ENCODE results near the gene ST3GAL5. TPM values are rescaled to one million over a fixed set of nuclear protein-coding genes. Genes with fewer than 3 reads are reported as not detected.

Gene ST3GAL5
- polyA plus RNA-seq, 1 of the 3 experiments (the other 2 are of a cell fraction) = 37.6 TPM

DNA sequence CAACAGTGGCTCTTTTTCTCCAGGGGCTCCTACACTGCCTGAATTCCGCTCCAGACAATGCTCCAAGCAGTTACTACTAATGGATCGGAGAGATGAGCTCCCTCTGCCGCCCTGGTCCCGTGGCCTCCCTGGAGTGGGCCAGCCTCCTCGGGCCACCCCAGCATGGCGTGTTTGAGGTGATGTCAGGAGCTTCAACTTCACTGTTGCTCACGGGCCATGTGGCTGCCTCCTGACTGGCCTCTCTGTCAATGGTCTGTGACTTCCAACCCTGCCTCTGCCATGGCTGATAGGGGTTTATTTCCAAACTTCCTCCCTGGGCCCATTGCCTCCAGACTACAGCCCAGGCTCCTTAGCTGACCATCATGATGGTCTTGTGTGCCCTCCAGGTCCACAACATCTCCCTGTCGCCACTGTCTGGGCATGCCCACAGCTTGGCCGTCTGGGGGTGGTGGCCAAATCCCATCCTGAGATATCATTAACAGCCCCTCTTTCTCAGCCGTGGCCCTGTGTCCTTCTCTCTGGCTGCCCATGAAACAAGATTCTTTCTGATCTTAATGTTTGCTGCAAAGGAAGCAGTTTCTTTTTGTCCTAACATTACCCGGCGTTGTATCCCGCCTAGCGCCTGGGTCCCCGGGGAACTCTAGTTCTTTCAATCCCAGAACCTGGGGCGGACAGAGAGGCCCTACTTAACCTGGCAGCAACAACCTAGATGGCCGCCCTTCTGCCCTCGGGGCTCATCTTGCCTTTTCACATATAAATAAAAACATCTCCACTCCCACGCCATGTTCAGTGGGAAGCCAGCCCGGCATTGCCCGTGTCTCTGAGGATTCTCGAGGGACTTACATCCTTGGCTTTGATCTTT is 96.9 kb downstream of the ST3GAL5 start:
- Histone ChIP-seq H3F3A (replicated peaks; ENCODE audit: insufficient read depth) (peaks cover 31% of the 10 kb centered on the region), H4K20me1 (ENCODE audit: insufficient read depth) (no peaks in the 10 kb centered on the region), H3K9me3 (no peaks in the 10 kb centered on the region), H3K27me3 (ENCODE audit: insufficient read depth) (no peaks in the 10 kb centered on the region), H3K27ac (ENCODE audit: low read depth in 2 of 2, low read length in 1 of 2) (peak overlapping the region in 1 of 2 experiments; percentile 46; a peak in 2 of 4 replicates), H3K4me3 (ENCODE audit: low read depth in 2 of 2, low read length in 1 of 2) (no peak overlapping the region), H3K4me1 (ENCODE audit: control insufficient read depth in 1 of 2, insufficient read depth in 2 of 2, low read depth in 1 of 2, low read length in 1 of 2) (peaks cover 26 to 41% of the 10 kb centered on the region in 2 experiments; a peak in 3 of 4 replicates), H2AFZ (ENCODE audit: low read depth) (no peak overlapping the region), H3K9ac (no peak overlapping the region), H3K79me2 (ENCODE audit: insufficient read depth) (peaks cover 5% of the 10 kb centered on the region; the same call in 1 of the 2 replicates), H3K9me2 (no peaks in the 10 kb centered on the region), H3K36me3 (replicated peaks in 1 of 2; ENCODE audit: control insufficient read depth in 1 of 2, insufficient read depth in 2 of 2, low read length in 1 of 2) (no peaks in the 10 kb centered on the region), H3K4me2 (peak overlapping the region; percentile 28; the same call in 1 of the 2 replicates)
- no peak for DNase-seq
- WGBS (ENCODE audit: low lambda C conversion rate) = 89% methylated on average over 22 of the region's 22 CpGs
- ChIA-PET CTCF (interaction anchor here (1.2 to 2.2 kb wide), 4 partner anchors 22 to 63 kb away, joined by 4 to 5 read pairs (median 4); no protein-coding TSS in a partner anchor), POLR2A (no interaction called here)
- no peak for TF ChIP-seq MEF2A (IDR thresholded peaks at IDR 0.05; ENCODE audit: borderline replicate concordance, low read depth)
- TF ChIP-seq RXRA (IDR thresholded peaks at IDR 0.05; ENCODE audit: borderline replicate concordance, low read depth) = no peak

DNA sequence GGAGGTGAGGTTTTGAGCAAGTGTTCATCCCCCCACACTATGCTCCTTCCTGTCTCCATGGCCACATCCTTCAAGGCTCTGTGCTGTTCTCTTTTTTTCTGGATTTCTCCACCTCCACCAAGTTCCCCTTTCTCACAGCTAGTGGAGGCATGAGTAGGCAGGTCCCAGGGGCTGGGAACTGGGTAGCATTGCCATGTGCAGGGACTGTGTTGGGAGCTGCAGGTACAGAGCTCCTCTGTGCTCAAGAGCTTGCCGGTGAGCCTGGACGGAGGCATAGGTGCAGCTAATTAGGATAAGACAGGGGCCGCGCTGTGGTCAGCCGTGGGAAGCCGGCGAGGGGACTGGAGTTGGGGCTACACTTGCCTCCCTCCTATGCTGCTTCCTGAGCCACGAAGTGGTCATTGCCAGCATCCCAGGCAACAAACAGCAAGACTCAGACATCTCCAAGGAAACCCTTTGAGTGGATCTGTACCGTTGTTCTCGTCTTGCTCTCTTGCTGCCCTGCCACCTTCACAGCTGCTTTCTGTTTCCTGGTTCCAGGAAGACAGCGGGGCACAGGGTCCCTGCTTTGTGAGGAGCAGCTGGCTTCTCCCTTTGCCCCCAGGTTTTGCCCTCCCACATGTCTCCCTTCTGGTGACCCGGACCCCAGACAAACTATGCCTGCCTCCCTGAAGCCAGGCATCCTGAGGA is 98.1 kb downstream of the ST3GAL5 start:
- Histone ChIP-seq H3K27ac (ENCODE audit: low read depth in 2 of 2, low read length in 1 of 2) (no peak overlapping the region), H3K27me3 (ENCODE audit: insufficient read depth) (no peaks in the 10 kb centered on the region), H3K79me2 (ENCODE audit: insufficient read depth) (peaks cover 13% of the 10 kb centered on the region; the same call in 1 of the 2 replicates), H3K9me3 (no peaks in the 10 kb centered on the region), H3K4me1 (ENCODE audit: control insufficient read depth in 1 of 2, insufficient read depth in 2 of 2, low read depth in 1 of 2, low read length in 1 of 2) (peaks cover 17 to 30% of the 10 kb centered on the region in 2 experiments; a peak in 3 of 4 replicates), H3K9ac (no peak overlapping the region), H4K20me1 (ENCODE audit: insufficient read depth) (no peaks in the 10 kb centered on the region), H3F3A (replicated peaks; ENCODE audit: insufficient read depth) (peaks cover 24% of the 10 kb centered on the region), H3K36me3 (replicated peaks in 1 of 2; ENCODE audit: control insufficient read depth in 1 of 2, insufficient read depth in 2 of 2, low read length in 1 of 2) (no peaks in the 10 kb centered on the region), H3K4me3 (ENCODE audit: low read depth in 2 of 2, low read length in 1 of 2) (no peak overlapping the region), H3K4me2 (no peak overlapping the region), H3K9me2 (no peaks in the 10 kb centered on the region), H2AFZ (ENCODE audit: low read depth) (no peak overlapping the region)
- whole genome bisulfite sequencing (ENCODE audit: low lambda C conversion rate) = 89% methylated on average over 12 of the region's 12 CpGs
- TF ChIP-seq, protein P1, sequence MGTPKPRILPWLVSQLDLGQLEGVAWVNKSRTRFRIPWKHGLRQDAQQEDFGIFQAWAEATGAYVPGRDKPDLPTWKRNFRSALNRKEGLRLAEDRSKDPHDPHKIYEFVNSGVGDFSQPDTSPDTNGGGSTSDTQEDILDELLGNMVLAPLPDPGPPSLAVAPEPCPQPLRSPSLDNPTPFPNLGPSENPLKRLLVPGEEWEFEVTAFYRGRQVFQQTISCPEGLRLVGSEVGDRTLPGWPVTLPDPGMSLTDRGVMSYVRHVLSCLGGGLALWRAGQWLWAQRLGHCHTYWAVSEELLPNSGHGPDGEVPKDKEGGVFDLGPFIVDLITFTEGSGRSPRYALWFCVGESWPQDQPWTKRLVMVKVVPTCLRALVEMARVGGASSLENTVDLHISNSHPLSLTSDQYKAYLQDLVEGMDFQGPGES (IDR thresholded peaks at IDR 0.05; ENCODE audit: low read depth, low read length) = no peak
- TF ChIP-seq POLR2AphosphoS5 (IDR thresholded peaks at IDR 0.05; ENCODE audit: low read depth, low read length) (no peak), EP300 (IDR thresholded peaks at IDR 0.05; ENCODE audit: borderline replicate concordance in 1 of 2, low read depth in 1 of 2, low read length in 1 of 2) (no peak), MEF2A (IDR thresholded peaks at IDR 0.05; ENCODE audit: borderline replicate concordance, low read depth) (no peak), RAD21 (IDR thresholded peaks at IDR 0.05; ENCODE audit: low read length) (no peak), SMC3 (IDR thresholded peaks at IDR 0.05; ENCODE audit: low read depth, low read length) (no peak)
- TF ChIP-seq, protein P2, sequence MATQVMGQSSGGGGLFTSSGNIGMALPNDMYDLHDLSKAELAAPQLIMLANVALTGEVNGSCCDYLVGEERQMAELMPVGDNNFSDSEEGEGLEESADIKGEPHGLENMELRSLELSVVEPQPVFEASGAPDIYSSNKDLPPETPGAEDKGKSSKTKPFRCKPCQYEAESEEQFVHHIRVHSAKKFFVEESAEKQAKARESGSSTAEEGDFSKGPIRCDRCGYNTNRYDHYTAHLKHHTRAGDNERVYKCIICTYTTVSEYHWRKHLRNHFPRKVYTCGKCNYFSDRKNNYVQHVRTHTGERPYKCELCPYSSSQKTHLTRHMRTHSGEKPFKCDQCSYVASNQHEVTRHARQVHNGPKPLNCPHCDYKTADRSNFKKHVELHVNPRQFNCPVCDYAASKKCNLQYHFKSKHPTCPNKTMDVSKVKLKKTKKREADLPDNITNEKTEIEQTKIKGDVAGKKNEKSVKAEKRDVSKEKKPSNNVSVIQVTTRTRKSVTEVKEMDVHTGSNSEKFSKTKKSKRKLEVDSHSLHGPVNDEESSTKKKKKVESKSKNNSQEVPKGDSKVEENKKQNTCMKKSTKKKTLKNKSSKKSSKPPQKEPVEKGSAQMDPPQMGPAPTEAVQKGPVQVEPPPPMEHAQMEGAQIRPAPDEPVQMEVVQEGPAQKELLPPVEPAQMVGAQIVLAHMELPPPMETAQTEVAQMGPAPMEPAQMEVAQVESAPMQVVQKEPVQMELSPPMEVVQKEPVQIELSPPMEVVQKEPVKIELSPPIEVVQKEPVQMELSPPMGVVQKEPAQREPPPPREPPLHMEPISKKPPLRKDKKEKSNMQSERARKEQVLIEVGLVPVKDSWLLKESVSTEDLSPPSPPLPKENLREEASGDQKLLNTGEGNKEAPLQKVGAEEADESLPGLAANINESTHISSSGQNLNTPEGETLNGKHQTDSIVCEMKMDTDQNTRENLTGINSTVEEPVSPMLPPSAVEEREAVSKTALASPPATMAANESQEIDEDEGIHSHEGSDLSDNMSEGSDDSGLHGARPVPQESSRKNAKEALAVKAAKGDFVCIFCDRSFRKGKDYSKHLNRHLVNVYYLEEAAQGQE (IDR thresholded peaks at IDR 0.05; ENCODE audit: low read depth, low read length) = no peak
- CTCF ChIA-PET = interaction anchor here (0.7 to 2.3 kb wide), 6 partner anchors 16 to 290 kb away, joined by 3 to 12 read pairs (median 4); no protein-coding TSS in a partner anchor
- POLR2A ChIA-PET = no interaction called here
- no peak for DNase-seq
